Lower leg skin (tissue), 4 donors: ENCODE data around the gene EVX2. TPM values are rescaled to one million over a fixed set of nuclear protein-coding genes. Genes with fewer than 3 reads are reported as not detected.

Source experiments
- DNase-seq, 2 donors: peaks; one replicate each; pipeline ENCODE4 v3.0.0-alpha.2; 2019; ENCODE audit warnings: low spot score in 2 of 2
- H3K4me3 ChIP-seq: fragments of 200-600 bp; sonication (generic); 2 replicates; pipeline ENCODE4 v1.5.1; 2017; ENCODE audit warnings: mild to moderate bottlenecking, low read depth; ENCODE audit not compliant: poor library complexity, severe bottlenecking
- CTCF ChIP-seq, 3 donors: fragments of 450-650 bp; IDR thresholded peaks; one replicate each; pipeline ENCODE4 v1.5.1; 2016; ENCODE audit warnings: antibody characterized with exemption in 3 of 3, mild to moderate bottlenecking in 3 of 3, moderate library complexity in 2 of 3
- POLR2A ChIP-seq, 2 donors: fragments of 450-650 bp; IDR thresholded peaks; one replicate each; pipeline ENCODE4 v1.6.1; 2016 to 2017; ENCODE audit warnings: antibody characterized with exemption in 2 of 2, mild to moderate bottlenecking in 1 of 2, moderate library complexity in 1 of 2
- WGBS, 2 donors: methylation state at CpG; one replicate each; pipeline ENCODE4 v1.1.5; 2018; 5-methylcytosine and 5-hydroxymethylcytosine counted together
- intact Hi-C: fragments of 100-400 bp; cut with DNase I; formaldehyde crosslinking; loops from one replicate; pipeline ENCODE4 v1.15.0; 2023; ENCODE audit warnings: low total_unique reads
- total RNA-seq, 4 donors: library from RNA; depleted of rRNA; stranded (reverse); fragments of >200 nt; gene quantifications; one replicate each; pipeline ENCODE4 v1.1.0, GENCODE V29; 2016

The EVX2 gene
- total RNA-seq, 4 donors from 2014 or later = not detected

GRCh38 chr2:176076063-176076462 is 7.7 kb downstream of the EVX2 start:
- DNase-seq = no peak
- H3K4me3 ChIP-seq = no peak overlapping the region
- intact Hi-C loops = no loop called here
- no peak for TF ChIP-seq CTCF (IDR thresholded peaks at IDR 0.05)
- TF ChIP-seq POLR2A (IDR thresholded peaks at IDR 0.05) = no peak
- 14 to 21% methylated on average over 7 of the region's 7 CpGs for WGBS, 2 donors

- intact Hi-C loops = no loop called here
- TF ChIP-seq POLR2A (IDR thresholded peaks at IDR 0.05) (no peak), CTCF (IDR thresholded peaks at IDR 0.05) (no peak)
- H3K4me3 ChIP-seq = no peak overlapping the region
- DNase-seq = no peak
- 11 to 15% methylated on average over 15 of the region's 15 CpGs for WGBS, 2 donors
These were observed 8.3 kb downstream of the EVX2 start for GRCh38 chr2:176075481-176075880.

DNA sequence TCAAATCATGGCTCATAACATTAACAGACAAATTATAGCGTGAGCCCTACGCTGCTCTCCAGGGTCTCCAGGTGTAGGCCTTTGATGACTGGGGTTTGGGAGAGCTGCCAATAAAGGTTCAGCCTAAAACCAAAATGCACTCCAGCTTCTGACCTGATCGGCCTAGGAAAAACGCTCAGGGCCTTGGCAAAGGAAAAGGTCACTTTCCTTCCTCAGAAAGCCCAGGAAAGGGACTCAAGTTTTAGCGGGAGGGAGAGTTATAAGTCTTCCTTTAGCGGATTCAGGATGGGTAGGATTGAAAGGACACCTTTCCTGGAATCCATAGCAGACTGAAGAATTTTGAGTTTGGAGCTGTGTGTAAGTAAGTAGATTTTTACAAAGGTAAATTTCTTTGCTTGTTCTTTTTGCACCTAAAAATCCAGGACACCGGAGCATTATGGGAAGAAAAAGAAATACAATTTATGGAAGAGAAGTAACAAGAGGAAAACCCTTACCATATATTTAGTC is 8.8 kb downstream of the EVX2 start:
- intact Hi-C loops = no loop called here
- 36 to 42% methylated on average over 7 of the region's 7 CpGs for WGBS, 2 donors

GRCh38 chr2:176072951-176073904 is 10.5 kb downstream of the EVX2 start:
- DNase-seq = no peak
- 10 to 16% methylated on average over 21 to 29 of the region's 29 CpGs for WGBS, 2 donors
- TF ChIP-seq CTCF (IDR thresholded peaks at IDR 0.05) (no peak), POLR2A (IDR thresholded peaks at IDR 0.05) (no peak)
- intact Hi-C loops = no loop called here
- no peak overlapping the region for H3K4me3 ChIP-seq

More for the DNA sequence above, 8.8 kb downstream of the EVX2 start:
- TF ChIP-seq CTCF (IDR thresholded peaks at IDR 0.05) (no peak), POLR2A (IDR thresholded peaks at IDR 0.05) (no peak)
- no peak for DNase-seq
- H3K4me3 ChIP-seq = no peak overlapping the region

DNA sequence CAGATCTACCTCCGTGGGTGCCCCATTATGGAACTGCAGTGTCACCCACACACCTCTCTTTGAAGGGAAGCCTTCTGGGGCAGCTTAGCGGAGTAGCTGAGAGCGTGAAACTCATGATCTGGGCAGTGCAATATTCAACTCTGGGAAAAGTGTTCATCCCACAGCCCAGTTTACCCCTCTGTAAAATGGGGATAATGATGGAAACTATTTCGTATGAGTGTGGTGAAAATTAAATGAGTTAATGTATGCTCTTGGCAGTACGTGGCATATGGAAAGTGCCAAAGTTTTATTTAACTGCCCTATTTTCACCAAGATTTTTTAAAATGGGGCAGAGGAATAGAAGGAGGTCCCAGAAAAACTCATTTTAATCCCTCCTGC is 11.5 kb downstream of the EVX2 start:
- no peak overlapping the region for H3K4me3 ChIP-seq
- TF ChIP-seq CTCF (IDR thresholded peaks at IDR 0.05) (no peak), POLR2A (IDR thresholded peaks at IDR 0.05) (no peak)
- 39 to 46% methylated on average over 5 of the region's 5 CpGs for WGBS, 2 donors
- intact Hi-C loops = no loop called here
- DNase-seq = no peak
